ENCODE measurements around the gene TRNAU1AP. TPM values are rescaled to one million over a fixed set of nuclear protein-coding genes. Genes with fewer than 3 reads are reported as not detected.
A peak's percentile ranks its signal among the peaks of the same experiment; 100 is the strongest.
"Not testable (repeated sequence)": the region's sequence is repeated elsewhere in the genome, so short reads cannot be mapped to it uniquely, and the experiment has no call there.

The TRNAU1AP gene
- total RNA-seq, 1 donor from 2014 or later: 55.4 TPM

GRCh38 chr1:28586585-28587391 is 33.9 kb downstream of the TRNAU1AP start:
- H3K4me3 Mint-ChIP-seq (ENCODE audit: low read depth); H3K9me3 Mint-ChIP-seq; DNase-seq (ENCODE audit: low spot score); H3K27ac Mint-ChIP-seq; intact Hi-C loops (cut with micrococcal nuclease); H3K27me3 Mint-ChIP-seq (ENCODE audit: low read depth); H3K36me3 Mint-ChIP-seq (ENCODE audit: low read depth); H3K4me1 Mint-ChIP-seq (ENCODE audit: low read depth): not testable (repeated sequence)

- H3K9me3 Mint-ChIP-seq: no peaks in the 10 kb centered on the region
- H3K36me3 Mint-ChIP-seq (ENCODE audit: low read depth): peaks cover 3% of the 10 kb centered on the region
- peaks cover 6% of the 10 kb centered on the region for H3K4me1 Mint-ChIP-seq (ENCODE audit: low read depth)
- no peak for DNase-seq (ENCODE audit: low spot score)
- H3K27me3 Mint-ChIP-seq (ENCODE audit: low read depth): peaks cover 7% of the 10 kb centered on the region
- H3K27ac Mint-ChIP-seq: no peak within 1 kb of the TSS
- intact Hi-C loops (cut with micrococcal nuclease): no loop called here
- peak within 1 kb of the TSS; percentile 77 for H3K4me3 Mint-ChIP-seq (ENCODE audit: low read depth)
Measured at GRCh38 chr1:28591708-28592320, 38.9 kb downstream of the TRNAU1AP start, which contains the start of gene RAB42. RAB42 (plus strand) TSS chr1:28592265; CDS start chr1:28592512, 247 bp downstream.

GRCh38 chr1:28592321-28593071 is 39.6 kb downstream of the TRNAU1AP start:
- DNase-seq (ENCODE audit: low spot score): no peak
- H3K27ac Mint-ChIP-seq: no peak overlapping the region
- H3K4me3 Mint-ChIP-seq (ENCODE audit: low read depth): peak overlapping the region; percentile 77
- H3K4me1 Mint-ChIP-seq (ENCODE audit: low read depth): peaks cover 6% of the 10 kb centered on the region
- peaks cover 7% of the 10 kb centered on the region for H3K27me3 Mint-ChIP-seq (ENCODE audit: low read depth)
- intact Hi-C loops (cut with micrococcal nuclease): no loop called here
- H3K9me3 Mint-ChIP-seq: no peaks in the 10 kb centered on the region
- peaks cover 3% of the 10 kb centered on the region for H3K36me3 Mint-ChIP-seq (ENCODE audit: low read depth)

DNA sequence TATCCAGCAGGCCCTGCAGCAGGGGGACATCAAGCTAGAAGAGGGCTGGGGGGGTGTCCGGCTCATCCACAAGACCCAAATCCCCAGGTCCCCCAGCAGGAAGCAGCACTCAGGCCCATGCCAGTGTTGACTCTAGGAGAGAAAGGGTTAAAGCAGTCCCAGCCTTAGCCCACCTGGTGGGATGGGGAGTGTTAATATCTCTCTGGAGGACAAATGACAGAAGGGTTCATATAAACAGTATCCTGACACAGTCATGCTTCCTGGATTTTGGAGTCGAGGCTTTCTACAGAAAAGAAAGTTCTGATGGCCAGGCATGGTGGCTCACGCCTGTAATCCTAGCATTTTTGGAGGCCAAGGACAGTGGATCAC is 41.1 kb downstream of the TRNAU1AP start:
- DNase-seq (ENCODE audit: low spot score); H3K27me3 Mint-ChIP-seq (ENCODE audit: low read depth); intact Hi-C loops (cut with micrococcal nuclease); H3K9me3 Mint-ChIP-seq; H3K4me1 Mint-ChIP-seq (ENCODE audit: low read depth); H3K36me3 Mint-ChIP-seq (ENCODE audit: low read depth); H3K27ac Mint-ChIP-seq; H3K4me3 Mint-ChIP-seq (ENCODE audit: low read depth): not testable (repeated sequence)

DNA sequence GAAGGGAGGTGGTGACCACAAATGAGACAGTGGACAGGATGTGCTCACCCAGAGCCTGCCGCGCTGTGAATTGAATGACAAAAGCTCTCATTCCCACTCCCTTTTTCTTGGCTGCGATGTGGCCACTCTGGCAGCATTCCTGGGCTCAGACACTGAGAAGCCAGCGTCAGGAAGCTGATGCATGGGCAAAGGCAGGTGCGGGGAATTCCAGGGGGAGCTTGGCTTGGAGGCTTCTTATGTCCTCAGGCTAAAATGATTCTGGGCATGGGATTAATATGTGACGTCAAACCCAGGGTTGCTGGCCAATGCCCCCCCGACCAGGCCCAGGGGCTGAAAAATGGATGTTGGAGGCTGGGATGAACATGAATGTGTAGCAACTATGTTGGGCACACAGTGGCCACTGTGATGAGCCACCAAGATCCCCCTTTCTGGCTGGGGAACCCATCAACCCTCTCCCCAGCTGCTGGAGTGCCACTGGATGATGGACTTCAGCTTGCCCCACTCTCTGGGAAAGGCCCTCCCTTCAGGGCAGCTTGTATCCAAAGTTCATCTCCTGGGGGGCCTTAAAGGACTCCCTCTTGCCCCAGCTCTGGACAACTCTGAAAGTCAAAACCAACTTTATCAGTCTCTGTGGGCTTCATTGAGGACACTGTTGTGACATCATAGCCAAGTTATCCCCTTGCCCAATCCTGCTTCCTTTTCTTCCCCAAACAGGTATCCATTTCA is 42.0 kb downstream of the TRNAU1AP start:
- intact Hi-C loops (cut with micrococcal nuclease); H3K27ac Mint-ChIP-seq; H3K9me3 Mint-ChIP-seq; H3K27me3 Mint-ChIP-seq (ENCODE audit: low read depth); H3K4me3 Mint-ChIP-seq (ENCODE audit: low read depth); DNase-seq (ENCODE audit: low spot score); H3K36me3 Mint-ChIP-seq (ENCODE audit: low read depth): not testable (repeated sequence)
- H3K4me1 Mint-ChIP-seq (ENCODE audit: low read depth): peaks cover 12% of the 10 kb centered on the region

GRCh38 chr1:28595412-28596191 is 42.7 kb downstream of the TRNAU1AP start:
- Mint-ChIP-seq H3K9me3 (no peaks in the 10 kb centered on the region), H3K4me1 (ENCODE audit: low read depth) (peaks cover 13% of the 10 kb centered on the region), H3K27me3 (ENCODE audit: low read depth) (peaks cover 7% of the 10 kb centered on the region), H3K4me3 (ENCODE audit: low read depth) (no peak overlapping the region), H3K27ac (no peak overlapping the region), H3K36me3 (ENCODE audit: low read depth) (peaks cover 3% of the 10 kb centered on the region)
- intact Hi-C loops (cut with micrococcal nuclease): no loop called here
- DNase-seq (ENCODE audit: low spot score): no peak

DNA sequence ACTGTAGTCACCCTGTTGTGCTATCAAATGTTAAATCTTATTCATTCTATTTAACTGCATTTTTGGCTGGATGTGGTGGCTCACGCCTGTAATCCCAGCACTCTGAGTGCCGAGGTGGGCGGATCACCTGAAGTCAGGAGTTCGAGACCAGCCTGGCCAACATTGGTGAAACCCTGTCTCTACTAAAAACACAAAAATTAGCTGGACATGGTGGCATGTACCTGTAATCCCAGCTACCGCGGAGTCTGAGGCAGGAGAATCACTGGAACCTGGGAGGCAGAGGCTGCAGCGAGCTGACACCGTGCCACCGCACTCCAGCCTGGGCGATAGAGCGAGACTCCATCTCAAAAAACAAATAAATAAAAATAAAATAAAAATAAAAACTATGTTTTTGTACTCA is 43.4 kb downstream of the TRNAU1AP start:
- DNase-seq (ENCODE audit: low spot score); H3K4me3 Mint-ChIP-seq (ENCODE audit: low read depth); H3K36me3 Mint-ChIP-seq (ENCODE audit: low read depth); intact Hi-C loops (cut with micrococcal nuclease); H3K27ac Mint-ChIP-seq; H3K9me3 Mint-ChIP-seq; H3K27me3 Mint-ChIP-seq (ENCODE audit: low read depth): not testable (repeated sequence)
- peaks cover 13% of the 10 kb centered on the region for H3K4me1 Mint-ChIP-seq (ENCODE audit: low read depth)

- DNase-seq (ENCODE audit: low spot score): no peak
- Mint-ChIP-seq H3K4me1 (ENCODE audit: low read depth) (peaks cover 16% of the 10 kb centered on the region), H3K4me3 (ENCODE audit: low read depth) (no peak overlapping the region), H3K9me3 (no peaks in the 10 kb centered on the region), H3K27ac (peak overlapping the region; percentile 51), H3K36me3 (ENCODE audit: low read depth) (peaks cover 28% of the 10 kb centered on the region), H3K27me3 (ENCODE audit: low read depth) (no peaks in the 10 kb centered on the region)
- intact Hi-C loops (cut with micrococcal nuclease): loop anchor here (5.0 to 10.0 kb wide), 2 partner anchors 84 to 197 kb away; no protein-coding TSS in a partner anchor
Measured at GRCh38 chr1:28601696-28602095, 48.8 kb downstream of the TRNAU1AP start.

DNA sequence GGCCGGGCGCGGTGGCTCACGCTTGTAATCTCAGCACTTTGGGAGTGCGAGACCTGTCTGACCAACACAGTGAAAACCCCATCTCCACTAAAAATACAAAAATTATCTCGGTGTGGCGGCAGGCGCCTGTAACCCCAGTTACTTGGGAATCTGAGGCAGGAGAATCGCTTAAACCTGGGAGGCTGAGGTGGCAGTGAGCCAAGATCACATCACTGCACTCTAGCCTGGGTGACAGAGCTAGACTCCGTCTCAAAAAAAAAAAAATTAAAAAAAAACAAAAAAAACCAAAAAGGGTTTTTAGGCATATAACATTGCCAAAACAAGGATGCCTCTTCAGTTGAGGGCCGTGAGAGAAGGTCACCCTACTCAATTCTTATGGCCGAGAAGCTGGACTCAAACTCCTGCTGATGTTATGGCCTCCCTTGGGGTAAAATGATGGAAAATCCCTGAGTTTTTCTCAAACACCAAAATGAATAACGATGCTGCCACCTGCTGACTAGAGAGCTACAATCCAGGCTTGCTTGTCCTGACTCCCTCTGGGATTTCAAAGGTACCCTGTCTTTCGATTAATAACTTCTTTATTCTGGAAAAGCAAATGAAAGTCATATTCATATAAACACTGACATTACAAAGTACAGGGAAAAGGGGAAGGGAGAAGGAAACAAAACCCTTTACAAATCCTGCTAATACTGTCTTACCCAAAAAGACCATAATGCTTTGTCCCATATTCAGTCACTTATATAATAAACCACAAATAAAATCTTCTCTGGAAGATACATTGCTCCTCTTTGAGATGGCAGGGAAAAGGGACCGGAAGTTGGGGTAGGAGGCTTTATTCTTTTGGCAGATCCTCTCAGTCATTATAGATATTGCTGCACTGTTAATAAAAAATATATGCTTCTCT is 49.9 kb downstream of the TRNAU1AP start:
- no peak for DNase-seq (ENCODE audit: low spot score)
- intact Hi-C loops (cut with micrococcal nuclease): loop anchor here (5.0 to 10.0 kb wide), 2 partner anchors 85 to 198 kb away; no protein-coding TSS in a partner anchor
- Mint-ChIP-seq H3K9me3 (no peaks in the 10 kb centered on the region), H3K4me3 (ENCODE audit: low read depth) (no peak overlapping the region), H3K4me1 (ENCODE audit: low read depth) (peaks cover 16% of the 10 kb centered on the region), H3K36me3 (ENCODE audit: low read depth) (peaks cover 28% of the 10 kb centered on the region), H3K27me3 (ENCODE audit: low read depth) (no peaks in the 10 kb centered on the region), H3K27ac (no peak overlapping the region)

DNA sequence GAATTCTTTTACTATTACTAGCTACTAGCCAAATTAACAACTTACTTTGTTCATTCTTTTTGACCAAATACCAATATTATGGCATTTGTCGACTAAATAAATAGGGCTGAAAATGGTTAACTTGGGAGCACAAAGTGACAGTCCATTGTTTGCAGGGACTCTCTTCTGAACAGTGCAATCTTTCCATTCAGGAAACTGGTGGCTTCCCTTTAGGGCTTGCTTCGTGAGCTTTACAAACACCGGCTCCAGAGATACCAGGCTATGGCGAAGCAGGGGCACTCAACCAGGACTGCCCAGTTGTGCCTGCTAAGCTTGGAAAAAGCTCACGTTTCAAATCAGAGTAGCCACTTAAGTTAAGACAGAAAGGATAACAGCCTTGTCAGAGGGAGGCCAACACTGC is 51.5 kb downstream of the TRNAU1AP start:
- intact Hi-C loops (cut with micrococcal nuclease): loop anchor here (5.0 to 10.0 kb wide), 2 partner anchors 87 to 200 kb away; no protein-coding TSS in a partner anchor
- no peaks in the 10 kb centered on the region for H3K27me3 Mint-ChIP-seq (ENCODE audit: low read depth)
- no peak overlapping the region for H3K27ac Mint-ChIP-seq
- H3K36me3 Mint-ChIP-seq (ENCODE audit: low read depth): peaks cover 30% of the 10 kb centered on the region
- peaks cover 12% of the 10 kb centered on the region for H3K4me1 Mint-ChIP-seq (ENCODE audit: low read depth)
- H3K4me3 Mint-ChIP-seq (ENCODE audit: low read depth): no peak overlapping the region
- no peaks in the 10 kb centered on the region for H3K9me3 Mint-ChIP-seq
- DNase-seq (ENCODE audit: low spot score): no peak

DNA sequence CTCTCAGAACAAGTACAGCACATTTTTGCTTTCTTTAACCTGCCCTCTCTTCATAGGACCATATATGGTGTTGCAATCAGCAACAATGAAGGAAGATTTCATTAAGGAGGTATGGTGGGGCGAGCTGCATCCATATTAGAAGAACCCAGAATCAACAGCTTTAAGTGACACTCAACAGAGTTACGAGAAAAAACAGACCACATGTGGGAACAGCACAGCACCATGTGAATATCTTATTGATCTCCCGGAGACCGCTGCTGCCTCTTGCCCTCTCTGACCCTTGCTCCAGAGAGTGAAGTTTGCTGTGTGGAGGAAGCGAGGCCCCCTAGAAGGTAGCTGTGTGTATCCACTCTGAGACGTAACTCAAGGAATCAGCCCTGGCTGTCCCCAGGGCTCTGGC is 52.1 kb downstream of the TRNAU1AP start:
- Mint-ChIP-seq H3K4me3 (ENCODE audit: low read depth) (no peak overlapping the region), H3K36me3 (ENCODE audit: low read depth) (peaks cover 35% of the 10 kb centered on the region), H3K9me3 (no peaks in the 10 kb centered on the region), H3K27ac (no peak overlapping the region), H3K27me3 (ENCODE audit: low read depth) (no peaks in the 10 kb centered on the region), H3K4me1 (ENCODE audit: low read depth) (peaks cover 9% of the 10 kb centered on the region)
- intact Hi-C loops (cut with micrococcal nuclease): loop anchor here (5.0 to 10.0 kb wide), 2 partner anchors 88 to 200 kb away; no protein-coding TSS in a partner anchor
- DNase-seq (ENCODE audit: low spot score): no peak
